ENCODE measurements around the gene AWAT2.

DNA sequence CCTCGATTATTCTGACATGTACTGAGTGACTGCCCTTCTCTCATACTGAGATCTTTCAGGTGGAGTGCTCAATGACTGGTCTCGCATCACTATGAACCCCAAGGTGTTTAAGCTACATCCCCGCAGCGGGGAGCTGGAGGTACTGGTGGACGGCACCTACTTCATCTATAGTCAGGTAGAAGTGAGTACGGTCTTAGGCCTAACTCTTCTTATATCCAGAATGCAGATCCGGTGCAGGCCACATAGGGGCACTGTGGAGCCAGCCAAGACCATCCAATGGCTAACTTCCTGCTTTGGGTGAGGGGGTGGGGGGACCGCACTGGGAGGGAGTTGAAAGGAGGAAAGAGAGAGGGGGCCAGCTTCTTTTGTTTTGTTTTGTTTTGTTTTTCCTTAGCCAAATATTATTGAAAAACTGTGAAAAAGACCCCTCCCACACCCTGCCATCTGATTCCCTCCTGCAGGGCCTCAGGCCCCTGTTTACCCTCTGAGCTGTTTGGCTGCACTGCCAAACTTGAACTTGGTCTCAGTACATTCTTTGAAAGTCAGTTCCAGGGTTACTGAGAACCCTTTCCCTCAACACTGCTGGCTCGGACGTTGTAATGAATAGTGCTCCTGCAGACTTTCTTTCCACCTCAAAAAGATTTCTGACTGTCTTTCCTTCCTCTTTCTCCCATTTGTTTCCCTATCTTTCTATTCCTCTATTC, 16.2 kb downstream of the AWAT2 start:
- TF ChIP-seq CTCF (IDR thresholded peaks at IDR 0.05) (peak in 2 of 3 experiments; percentile 19 to 33), POLR2A (IDR thresholded peaks at IDR 0.05) (no peak)

All from testis (tissue), 2 donors.